Germinal center (tissue), 1 donor: ENCODE data around the gene ZNF615.
"Not testable (repeated sequence)": the region's sequence is repeated elsewhere in the genome, so short reads cannot be mapped to it uniquely, and the experiment has no call there.

Source experiments
- DNase-seq: peaks from one replicate; pipeline ENCODE4 v3.0.0; 2012; ENCODE audit warnings: mixed read lengths, low spot score

ZNF615 gene

GRCh38 chr19:52007806-52008557, at the start of gene ZNF615:
TSS of gene ZNF615 (minus strand) at chr19:52008211. CDS start at chr19:52003711, 4,500 bp downstream.
- DNase-seq = peak; percentile 82

GRCh38 chr19:52056480-52056879, 48.5 kb upstream of the ZNF615 start:
- not testable (repeated sequence) for DNase-seq

DNA sequence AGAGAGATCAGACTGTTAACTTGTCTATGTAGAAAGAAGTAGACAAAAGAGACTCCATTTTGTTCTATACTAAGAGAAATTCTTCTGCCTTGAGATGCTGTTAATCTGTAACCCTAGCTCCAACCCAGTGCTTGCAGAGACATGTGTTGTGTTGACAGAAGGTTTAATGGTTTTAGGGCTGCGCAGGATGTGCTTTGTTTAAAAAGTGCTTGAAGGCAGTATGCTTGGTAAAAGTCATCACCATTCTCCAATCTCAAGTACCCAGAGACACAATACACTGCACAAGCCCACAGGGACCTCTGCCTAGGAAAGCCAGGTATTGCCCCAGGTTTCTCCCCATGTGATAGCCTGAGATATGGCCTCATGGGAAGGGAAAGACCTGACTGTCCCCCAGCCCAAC, 43.7 kb upstream of the ZNF615 start:
- DNase-seq = not testable (repeated sequence)

DNA sequence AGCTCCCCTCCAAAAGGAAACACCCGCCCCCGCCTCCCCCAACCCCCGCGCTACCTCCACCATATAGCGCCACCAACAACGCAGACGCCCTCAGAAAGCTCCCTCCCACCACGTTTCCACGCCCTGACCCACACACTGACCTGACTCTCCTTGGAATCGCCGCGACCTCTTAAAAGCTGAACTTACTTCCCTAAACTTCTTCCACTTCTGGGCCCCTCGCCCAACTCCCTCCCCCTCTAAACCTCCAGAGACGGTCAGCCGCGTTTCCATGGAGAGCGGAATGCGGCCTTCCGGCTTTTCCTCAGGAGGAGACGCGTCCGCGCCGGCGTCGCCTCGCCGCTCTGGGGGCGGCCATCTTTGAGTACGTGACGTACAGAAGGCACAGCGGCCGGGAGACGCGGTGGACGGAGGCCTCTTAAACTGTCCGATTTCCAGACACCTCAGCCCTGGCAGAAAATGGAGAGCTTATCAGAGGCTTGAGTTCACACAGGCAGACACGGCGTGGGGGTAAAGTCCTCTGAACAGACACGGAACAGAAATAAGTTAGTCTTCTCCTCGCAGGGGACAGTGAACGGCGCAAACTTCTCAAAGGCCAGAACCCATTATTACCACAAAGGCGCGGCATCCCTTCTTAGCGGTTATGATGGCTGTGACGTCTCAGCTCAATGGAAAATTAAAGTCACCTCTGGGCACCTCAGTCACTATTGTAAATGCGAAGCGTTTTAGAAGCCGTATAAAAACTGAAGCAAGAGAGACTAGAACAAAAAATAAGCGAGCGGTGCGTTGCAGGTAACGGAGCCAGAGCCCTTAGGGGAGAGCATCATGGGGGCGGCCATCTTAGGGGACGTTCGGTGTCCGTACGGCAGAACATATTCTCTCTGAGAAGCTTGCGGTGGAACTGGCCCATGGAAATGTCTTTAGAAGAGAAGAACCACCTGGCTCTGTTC, 40.8 kb upstream of the ZNF615 start, which contains the start of gene ZNF432:
Gene ZNF432 (minus strand): TSS at position 284 of the 947 bp plus-strand sequence. CDS start 1,970 bp downstream, outside the sequence.
- peak; percentile 81 for DNase-seq

- no peak for DNase-seq
These were observed 31.2 kb upstream of the ZNF615 start for GRCh38 chr19:52039169-52039568.

GRCh38 chr19:52034051-52034728, 26.2 kb upstream of the ZNF615 start:
- DNase-seq = no peak

DNA sequence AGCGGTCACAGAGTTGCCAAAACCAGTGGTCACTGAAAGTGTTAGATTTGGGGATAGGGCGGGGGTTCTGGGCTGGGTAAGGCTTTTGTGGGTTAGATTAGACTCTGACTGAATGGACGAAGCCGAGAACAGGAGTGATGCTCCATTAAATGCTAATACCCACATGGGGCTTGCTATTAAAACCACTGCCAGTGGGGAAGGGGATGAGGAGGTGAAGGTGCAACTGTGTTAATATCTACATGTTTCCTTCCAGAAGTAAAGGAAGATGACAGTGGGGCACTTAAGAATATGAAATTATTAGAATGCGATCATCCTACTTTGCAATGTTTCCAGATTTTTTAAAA, 20.7 kb upstream of the ZNF615 start:
- no peak for DNase-seq

- DNase-seq = peak; percentile 84
These were observed 20.2 kb upstream of the ZNF615 start, which contains the start of gene ZNF614 for GRCh38 chr19:52028027-52028779. TSS of gene ZNF614 (minus strand) at chr19:52028379. CDS start at chr19:52025745, 2,634 bp downstream.

- DNase-seq = not testable (repeated sequence)
These were observed 18.4 kb upstream of the ZNF615 start for GRCh38 chr19:52026255-52026990.

- not testable (repeated sequence) for DNase-seq
These were observed 16.5 kb upstream of the ZNF615 start for GRCh38 chr19:52024478-52024877.

- no peak for DNase-seq
These were observed 14.2 kb upstream of the ZNF615 start for GRCh38 chr19:52022193-52022592.

DNA sequence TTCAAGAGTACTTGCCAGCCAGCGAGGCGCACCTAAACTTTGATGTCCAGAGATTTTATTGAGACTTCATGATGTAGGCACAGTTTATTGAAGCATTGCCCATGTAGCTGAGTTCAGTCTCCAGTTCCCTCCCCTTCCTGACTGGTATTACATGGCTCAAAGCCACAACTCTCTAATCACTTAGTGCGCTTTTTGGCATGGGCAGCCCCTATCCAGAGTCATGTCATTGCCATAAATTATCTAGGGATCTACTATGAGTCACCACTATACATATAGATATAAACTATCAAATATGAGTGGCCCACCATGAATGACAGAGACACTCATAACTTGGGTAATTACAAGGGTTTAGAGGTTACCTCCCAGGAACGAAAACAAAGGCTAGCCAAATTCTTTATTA, 12.5 kb upstream of the ZNF615 start:
- no peak for DNase-seq

GRCh38 chr19:52010674-52011073, 2.7 kb upstream of the ZNF615 start:
- no peak for DNase-seq

DNA sequence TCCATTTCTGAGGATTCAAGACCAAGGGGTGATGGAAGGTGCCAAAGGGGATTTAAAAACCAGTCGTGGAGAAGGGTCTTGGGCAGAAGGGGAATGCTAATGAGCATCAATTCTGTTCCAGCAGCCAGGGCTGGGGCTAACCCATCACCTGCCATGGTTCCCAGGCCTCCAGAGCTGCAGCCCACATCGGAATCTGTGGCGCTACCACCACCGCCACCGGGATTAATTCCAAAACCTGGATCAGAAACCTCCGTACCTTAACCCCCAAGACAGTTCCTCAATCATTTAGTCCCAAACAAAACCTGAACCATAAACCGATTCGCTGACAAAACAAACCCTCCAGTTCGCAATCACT, 583 bp downstream of the ZNF615 start:
- DNase-seq = no peak

- no peak for DNase-seq
These were observed 13.9 kb downstream of the ZNF615 start for GRCh38 chr19:51994048-51994644.

- no peak for DNase-seq
These were observed 14.6 kb downstream of the ZNF615 start for GRCh38 chr19:51993422-51993821.

DNA sequence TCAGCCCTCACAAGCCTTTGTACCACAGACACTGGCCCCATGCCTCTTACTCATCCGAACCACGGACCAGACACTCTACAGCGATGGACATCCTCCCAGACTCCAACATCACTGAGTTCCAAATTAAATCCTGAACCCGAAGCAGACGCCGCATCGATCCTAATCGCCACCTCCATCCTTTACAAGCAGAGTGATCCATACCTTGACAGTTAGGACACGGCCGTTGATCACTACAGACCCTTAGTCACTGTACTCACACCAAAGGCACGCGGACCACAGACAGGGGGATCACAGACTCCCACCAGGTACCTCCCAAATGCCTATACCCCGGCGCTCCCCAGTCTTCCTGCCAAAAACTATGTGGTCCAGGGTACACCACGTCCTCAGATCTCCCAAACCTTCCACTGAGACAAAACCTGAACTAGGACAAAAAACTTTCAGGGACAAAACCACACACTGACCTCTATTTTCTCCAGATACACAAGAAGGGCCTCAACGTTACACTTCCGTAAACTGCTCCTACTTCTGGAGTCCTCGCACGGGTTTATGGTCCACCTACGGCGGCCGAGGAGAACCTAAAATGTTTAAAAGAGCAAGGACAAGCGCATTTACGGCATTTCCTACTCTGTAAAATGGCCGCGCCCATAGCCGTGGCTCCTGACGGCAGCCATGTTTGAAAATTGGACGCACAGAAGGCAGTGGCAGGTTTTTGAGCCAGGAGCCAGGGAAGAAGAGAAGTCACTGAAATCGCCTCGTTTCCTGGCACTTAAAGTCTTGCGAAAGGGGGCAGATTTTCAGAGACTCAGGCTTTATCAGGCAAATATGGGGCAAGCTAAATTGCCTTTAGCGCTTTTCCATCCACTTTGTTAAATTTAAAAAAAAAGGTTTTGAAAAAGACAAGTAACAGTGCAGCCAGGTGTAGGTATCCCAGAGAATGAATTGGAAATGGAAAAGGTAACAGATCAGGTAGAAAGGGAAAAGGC, 21.4 kb downstream of the ZNF615 start, which contains the start of gene ZNF350:
Gene ZNF350 (minus strand): TSS at position 532 of the 983 bp plus-strand sequence. CDS start 12,480 bp downstream, outside the sequence.
- DNase-seq = peak; percentile 82

- DNase-seq = no peak
These were observed 24.6 kb downstream of the ZNF615 start for GRCh38 chr19:51983361-51983760.

GRCh38 chr19:51980926-51981325, 27.1 kb downstream of the ZNF615 start:
- DNase-seq = not testable (repeated sequence)
